Measurements from ENCODE around the gene NPEPPS.

NPEPPS gene

GRCh38 chr17:47669081-47669480 lies 138.2 kb downstream of the NPEPPS start:
- DNase-seq: no peak

- DNase-seq: no peak
These were observed 139.2 kb downstream of the NPEPPS start for GRCh38 chr17:47670064-47670463.
